H1 (cell line): ENCODE results near the gene MT2A. TPM values are rescaled to one million over a fixed set of nuclear protein-coding genes. Genes with fewer than 3 reads are reported as not detected.

Experiments used
- CTCF ChIA-PET: fragments of 300-600 bp; sonication (Branson Sonifier 250); formaldehyde crosslinking; loops from one replicate; lab custom pipeline; 2021; ENCODE audit not compliant: partially characterized antibody; lab: Charles Lee
- POLR2A ChIA-PET: fragments of 300-600 bp; sonication (Branson Sonifier 250); formaldehyde crosslinking; loops from one replicate; lab custom pipeline; 2021; ENCODE audit warnings: inconsistent platforms; ENCODE audit not compliant: partially characterized antibody; lab: Charles Lee
- DNase-seq, 2 experiments: peaks; one replicate each; pipeline versions ENCODE4 v3.0.0 to v3.0.0-alpha.2; 2010 to 2022; ENCODE audit warnings: low spot score in 2 of 2, low read depth in 1 of 2, mixed read lengths in 1 of 2
- FAIRE-seq: peaks from 2 replicates; lab custom pipeline; 2011; peaks lifted over from hg19 to GRCh38; lab: Jason Lieb, UNC
- H2AFZ ChIP-seq: 2 replicates; pipeline ENCODE4 v1.8.1; 2012; ENCODE audit warnings: low read length, inconsistent platforms
- H2AK5ac ChIP-seq: 2 replicates; pipeline ENCODE4 v1.6.1; 2013; ENCODE audit warnings: low read depth, low read length
- H2BK120ac ChIP-seq: replicated peaks from 2 replicates; pipeline ENCODE3; 2013; ENCODE audit warnings: low read depth, low read length, inconsistent platforms
- H2BK12ac ChIP-seq: 2 replicates; pipeline ENCODE4 v1.6.1; 2013; ENCODE audit warnings: low read depth, low read length
- H2BK15ac ChIP-seq: 2 replicates; pipeline ENCODE4 v1.6.1; 2013; ENCODE audit warnings: low read length
- H2BK20ac ChIP-seq: 2 replicates; pipeline ENCODE4 v1.6.1; 2013; ENCODE audit warnings: low read length
- H2BK5ac ChIP-seq: 2 replicates; pipeline ENCODE4 v1.6.1; 2013; ENCODE audit warnings: low read depth, low read length
- H3K14ac ChIP-seq: 2 replicates; pipeline ENCODE4 v1.6.1; 2013; ENCODE audit warnings: inconsistent platforms; ENCODE audit not compliant: insufficient read length
- H3K18ac ChIP-seq: 2 replicates; pipeline ENCODE4 v1.6.1; 2013; ENCODE audit warnings: low read length; ENCODE audit errors: extremely low read depth
- H3K23ac ChIP-seq: 2 replicates; pipeline ENCODE4 v1.6.1; 2013; ENCODE audit warnings: inconsistent platforms; ENCODE audit not compliant: insufficient read length
- H3K23me2 ChIP-seq: 2 replicates; pipeline ENCODE4 v1.6.1; 2013; ENCODE audit warnings: low read depth, low read length
- H3K27ac ChIP-seq: 2 replicates; pipeline ENCODE4 v1.6.1; 2011; ENCODE audit warnings: low read depth, low read length, inconsistent platforms
- H3K27me3 ChIP-seq, 4 experiments: replicated peaks in 1 of 4; 1 replicate in 1 of 4; 2 replicates in 3 of 4; pipeline versions ENCODE4 v1.6.1 to v1.8.1; 2011 to 2013; ENCODE audit warnings: low read length in 3 of 4, mild to moderate bottlenecking in 3 of 4, inconsistent platforms in 2 of 4, mixed read lengths in 2 of 4, moderate library complexity in 1 of 4; ENCODE audit not compliant: control insufficient read depth in 3 of 4, insufficient read depth in 3 of 4; ENCODE audit errors: extremely low read depth in 1 of 4
- H3K36me3 ChIP-seq, 4 experiments: 2 replicates each; pipeline versions ENCODE4 v1.6.1 to v1.8.1; 2011 to 2013; ENCODE audit warnings: mild to moderate bottlenecking in 4 of 4, low read length in 3 of 4, moderate library complexity in 2 of 4, control low read depth in 1 of 4, inconsistent platforms in 1 of 4; ENCODE audit not compliant: insufficient read depth in 4 of 4, control insufficient read depth in 2 of 4
- H3K4ac ChIP-seq: replicated peaks from 2 replicates; pipeline ENCODE3; 2013; ENCODE audit warnings: low read length, low read depth, mixed read lengths, inconsistent platforms; ENCODE audit not compliant: insufficient read length
- H3K4me1 ChIP-seq, 4 experiments: replicated peaks in 1 of 4; 1 replicate in 1 of 4; 2 replicates in 3 of 4; pipeline versions ENCODE4 v1.6.1 to v1.8.1; 2011 to 2013; ENCODE audit warnings: low read length in 3 of 4, inconsistent platforms in 2 of 4, mixed read lengths in 1 of 4; ENCODE audit not compliant: insufficient read depth in 4 of 4, control insufficient read depth in 3 of 4
- H3K4me2 ChIP-seq, 2 experiments: 2 replicates each; pipeline versions ENCODE4 v1.6.1 to v1.8.1; 2011 to 2013; ENCODE audit warnings: low read depth in 2 of 2, low read length in 2 of 2, control low read depth in 1 of 2, inconsistent platforms in 1 of 2, mild to moderate bottlenecking in 1 of 2; ENCODE audit not compliant: insufficient read depth in 1 of 2
- H3K4me3 ChIP-seq, 4 experiments: fragments of 200-600, 300-600 bp in 1 of 4; sonication (generic), shearing (Covaris generic), sonication (Bioruptor Twin) in 1 of 4; 2 replicates each; pipeline versions ENCODE4 v1.5.1 to v1.8.1; 2011 to 2016; ENCODE audit warnings: low read length in 4 of 4, low read depth in 3 of 4, control low read depth in 2 of 4, inconsistent platforms in 2 of 4, mild to moderate bottlenecking in 2 of 4, mixed read lengths in 1 of 4, moderate library complexity in 1 of 4; ENCODE audit not compliant: insufficient read depth in 2 of 4; ENCODE audit errors: extremely low read depth in 1 of 4
- H3K56ac ChIP-seq: replicated peaks from 2 replicates; pipeline ENCODE3; 2013; ENCODE audit warnings: low read depth, mild to moderate bottlenecking, mixed read lengths, low read length, inconsistent platforms; ENCODE audit not compliant: insufficient read length
- H3K79me1 ChIP-seq: 2 replicates; pipeline ENCODE4 v1.6.1; 2013; ENCODE audit warnings: low read depth, low read length, control low read depth
- H3K79me2 ChIP-seq, 2 experiments: 2 replicates each; pipeline versions ENCODE4 v1.6.1 to v1.8.1; 2012 to 2013; ENCODE audit warnings: low read length in 2 of 2, mild to moderate bottlenecking in 2 of 2, inconsistent platforms in 1 of 2; ENCODE audit not compliant: insufficient read depth in 2 of 2, control insufficient read depth in 1 of 2
- H3K9ac ChIP-seq, 4 experiments: replicated peaks in 1 of 4; 1 replicate in 1 of 4; 2 replicates in 3 of 4; pipeline versions ENCODE4 v1.6.1 to v1.8.1; 2011 to 2013; ENCODE audit warnings: low read depth in 3 of 4, low read length in 3 of 4, control low read depth in 2 of 4, mild to moderate bottlenecking in 2 of 4, moderate library complexity in 2 of 4, inconsistent platforms in 1 of 4; ENCODE audit errors: extremely low read depth in 1 of 4
- H3K9me3 ChIP-seq, 2 experiments: 2 replicates each; pipeline versions ENCODE4 v1.6.1 to v1.8.1; 2012 to 2013; ENCODE audit warnings: mild to moderate bottlenecking in 2 of 2, moderate library complexity in 2 of 2, control low read depth in 1 of 2, inconsistent platforms in 1 of 2, low read depth in 1 of 2, low read length in 1 of 2, mixed read lengths in 1 of 2; ENCODE audit not compliant: insufficient read depth in 2 of 2
- H4K20me1 ChIP-seq, 2 experiments: replicated peaks in 1 of 2; 2 replicates each; pipeline versions ENCODE3 to v1.8.1; 2011 to 2013; ENCODE audit warnings: inconsistent platforms in 2 of 2, low read length in 2 of 2, mild to moderate bottlenecking in 1 of 2; ENCODE audit not compliant: insufficient read depth in 2 of 2, control insufficient read depth in 1 of 2
- H4K5ac ChIP-seq: 2 replicates; pipeline ENCODE4 v1.6.1; 2013; ENCODE audit warnings: low read length, low read depth, mixed read lengths, inconsistent platforms; ENCODE audit not compliant: insufficient read length
- H4K8ac ChIP-seq: 2 replicates; pipeline ENCODE4 v1.8.0; 2013; ENCODE audit warnings: mild to moderate bottlenecking, moderate library complexity, low read length, inconsistent platforms; ENCODE audit not compliant: insufficient read depth; ENCODE audit errors: extremely low read depth
- H4K91ac ChIP-seq: replicated peaks from 2 replicates; pipeline ENCODE3; 2013; ENCODE audit warnings: low read length, mixed read lengths, inconsistent platforms; ENCODE audit not compliant: insufficient read length
- KDM1A ChIP-seq: fragments of 200-600, 300-600 bp; sonication (generic); IDR thresholded peaks from 2 replicates; pipeline ENCODE4 v1.7.1; 2016; ENCODE audit warnings: mild to moderate bottlenecking, low read length, borderline replicate concordance
- SUZ12 ChIP-seq: fragments of 200-600 bp; sonication (generic); IDR thresholded peaks from 2 replicates; pipeline ENCODE4 v1.6.1; 2012; ENCODE audit warnings: mild to moderate bottlenecking, inconsistent platforms, low read length, moderate library complexity, mixed read lengths
- TBP ChIP-seq: IDR thresholded peaks from 2 replicates; pipeline ENCODE4 v1.6.1; 2011; ENCODE audit warnings: low read depth, low read length, improper control_type of control experiment
- WGBS, 2 experiments: shearing (Covaris generic) in 1 of 2; methylation state at CpG; one replicate each; pipeline versions ENCODE4 v1.1.6 to v1.1.7; 2013 to 2015; ENCODE audit warnings: low lambda C conversion rate in 2 of 2, mixed read lengths in 2 of 2, inconsistent platforms in 1 of 2, low coverage in 1 of 2, missing lambda C conversion rate in 1 of 2; ENCODE audit not compliant: insufficient replicate concordance in 2 of 2, insufficient coverage in 1 of 2, insufficient read length in 1 of 2; ENCODE audit errors: extremely low coverage in 1 of 2, missing lambda C conversion rate in 1 of 2; 5-methylcytosine and 5-hydroxymethylcytosine counted together
- polyA plus RNA-seq, 7 experiments: library from polyadenylated mRNA; depleted of rRNA in 3 of 7; stranded (reverse) in 5 of 7; unstranded in 2 of 7; fragments of >200 nt in 5 of 7; fragments of 200-250 nt in 2 of 7; gene quantifications; 1 replicate in 5 of 7; 2 replicates in 1 of 7; 4 replicates in 1 of 7; pipeline versions ENCODE4 v1.2.1 to v1.2.3, GENCODE V29; 2011 to 2013; ENCODE audit warnings: missing spikeins in 2 of 7, mixed read lengths in 2 of 7
- total RNA-seq: library from RNA; stranded (reverse); fragmentation: NEBNext Ultra II Directional; extraction: Animal tissue kit (Norgen Biotek cat#: 25700); gene quantifications from 2 replicates; pipeline ENCODE4 v1.2.1, GENCODE V29; 2021

MT2A gene
- total and polyA plus RNA-seq, 2 of the 8 experiments (the other 6 are each of a cell fraction or from before 2014, with no cell fraction given) = 9.5 to 30.1 TPM

DNA sequence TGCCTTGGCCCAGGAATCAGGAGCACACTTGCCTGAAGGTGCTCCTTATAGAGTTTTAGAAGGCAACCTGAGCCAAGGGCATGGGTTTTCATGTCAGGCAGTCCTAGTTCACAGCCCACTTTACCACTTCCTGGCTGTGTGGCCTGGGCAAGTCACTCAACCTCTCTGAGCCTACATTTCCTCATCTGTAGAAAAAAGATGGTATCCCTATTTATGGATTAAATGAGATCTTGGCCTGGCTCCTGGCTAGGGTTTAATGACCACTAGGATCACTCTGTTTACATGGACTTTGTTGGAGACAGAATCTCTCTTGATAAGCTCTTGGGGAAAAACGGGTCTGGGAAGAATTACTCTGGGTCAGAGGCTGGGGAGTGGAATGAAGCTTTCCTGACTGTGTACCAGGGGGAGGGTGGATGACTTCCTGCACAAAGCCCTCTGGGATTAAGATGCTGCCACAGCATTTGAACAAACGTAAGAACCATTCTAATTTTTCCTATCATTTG, 2.3 kb downstream of the MT2A start:
- Histone ChIP-seq H3K79me1 (no peaks in the 10 kb centered on the region), H3K4ac (no peak overlapping the region), H3K4me3 (no peak overlapping the region), H2AK5ac (no peak overlapping the region), H2BK5ac (no peak overlapping the region), H3K18ac (no peak overlapping the region), H3K4me2 (peak overlapping the region in 1 of 2 experiments; percentile 77; a peak in 1 of 4 replicates), H4K8ac (no peak overlapping the region), H3K9me3 (no peaks in the 10 kb centered on the region), H2BK20ac (no peak overlapping the region), H4K20me1 (peaks cover 0 to 2% of the 10 kb centered on the region in 2 experiments), H2BK15ac (peak overlapping the region; percentile 24; the same call in 1 of the 2 replicates), H3K56ac (no peak overlapping the region), H3K4me1 (peaks cover 7 to 21% (median 10%) of the 10 kb centered on the region in 4 experiments), H3K23ac (no peak overlapping the region), H4K5ac (no peak overlapping the region), H3K27me3 (peaks cover 27 to 74% (median 60%) of the 10 kb centered on the region in 4 experiments), H2BK120ac (no peak overlapping the region), H3K36me3 (no peaks in the 10 kb centered on the region), H3K9ac (no peak overlapping the region), H2BK12ac (no peak overlapping the region; the same call in 1 of the 2 replicates), H2AFZ (no peak overlapping the region), H4K91ac (no peak overlapping the region), H3K79me2 (no peaks in the 10 kb centered on the region), H3K14ac (no peak overlapping the region), H3K23me2 (peaks cover 11% of the 10 kb centered on the region; the same call in 1 of the 2 replicates), H3K27ac (no peak overlapping the region)
- no peak for DNase-seq
- ChIA-PET POLR2A (interaction anchor here (1.2 to 8.0 kb wide), 3 partner anchors 10 to 18 kb away, joined by 4 to 66 read pairs (median 4); partner anchors contain the start of gene MT1E), CTCF (interaction anchor here (1.0 to 2.0 kb wide), 3 partner anchors 10 to 52 kb away, joined by 3 to 5 read pairs (median 3); partner anchors contain the start of gene MT1E)
- WGBS, 2 experiments = 68% methylated on average over 2 of the region's 2 CpGs; no CpG with 5 or more reads in 1 of the 2 experiments
- no peak for TF ChIP-seq TBP
- TF ChIP-seq SUZ12 = 0 out of 2 replicates have a peak, but pooled peaks have one; percentile 10
- TF ChIP-seq KDM1A = 0 out of 2 replicates have a peak, but pooled peaks have one; percentile 20
- FAIRE-seq = no peak
